Neural progenitor cell (in vitro differentiated cells): ENCODE data around the gene HSF4. TPM values are rescaled to one million over a fixed set of nuclear protein-coding genes. Genes with fewer than 3 reads are reported as not detected.

ENCODE experiments used
- DNase-seq: peaks from one replicate; pipeline ENCODE4 v3.0.0-alpha.2; 2016; ENCODE audit warnings: low spot score
- H2AFZ ChIP-seq: fragments of 200-600 bp; sonication (generic); replicated peaks from 2 replicates; pipeline ENCODE4 v1.6.1; 2016; ENCODE audit warnings: antibody characterized with exemption
- H3F3A ChIP-seq: fragments of 200-600 bp; sonication (generic); 2 replicates; pipeline ENCODE4 v1.6.1; 2016; ENCODE audit warnings: antibody characterized with exemption, low read depth
- H3K27ac ChIP-seq: fragments of 200-600 bp; sonication (generic); 2 replicates; pipeline ENCODE4 v1.5.1; 2016; ENCODE audit warnings: mild to moderate bottlenecking
- H3K27me3 ChIP-seq: fragments of 200-600 bp; sonication (generic); 2 replicates; pipeline ENCODE4 v1.6.1; 2016; ENCODE audit warnings: mild to moderate bottlenecking, moderate library complexity
- H3K36me3 ChIP-seq: fragments of 200-600 bp; sonication (generic); 2 replicates; pipeline ENCODE4 v1.5.1; 2016
- H3K4me1 ChIP-seq: fragments of 200-600 bp; sonication (generic); 2 replicates; pipeline ENCODE4 v1.6.1; 2016; ENCODE audit warnings: mixed run types
- H3K4me2 ChIP-seq: fragments of 200-600 bp; sonication (generic); 2 replicates; pipeline ENCODE4 v1.6.1; 2016
- H3K4me3 ChIP-seq: fragments of 200-600 bp; sonication (generic); 2 replicates; pipeline ENCODE4 v1.5.1; 2016
- H3K79me2 ChIP-seq: fragments of 200-600 bp; sonication (generic); 2 replicates; pipeline ENCODE4 v1.6.1; 2016; ENCODE audit warnings: low read depth
- H3K9ac ChIP-seq: fragments of 200-600 bp; sonication (generic); 2 replicates; pipeline ENCODE4 v1.6.1; 2016
- H3K9me3 ChIP-seq: fragments of 200-600 bp; sonication (generic); 2 replicates; pipeline ENCODE4 v1.5.1; 2016; ENCODE audit warnings: low read depth
- H4K20me1 ChIP-seq: fragments of 200-600 bp; sonication (generic); 2 replicates; pipeline ENCODE4 v1.6.1; 2016; ENCODE audit warnings: low read depth
- H3K27ac Mint-ChIP-seq: 3 replicates; pipeline ENCODE4 v1.8.0; 2021; ENCODE audit warnings: mixed read lengths
- H3K27me3 Mint-ChIP-seq: 2 replicates; pipeline ENCODE4 v1.8.0; 2022; ENCODE audit warnings: low read depth, mild to moderate bottlenecking, inconsistent platforms, moderate library complexity, mixed read lengths; ENCODE audit not compliant: insufficient read depth
- H3K36me3 Mint-ChIP-seq: 3 replicates; pipeline ENCODE4 v1.8.0; 2021; ENCODE audit warnings: mixed read lengths
- H3K4me1 Mint-ChIP-seq: 3 replicates; pipeline ENCODE4 v1.8.0; 2021; ENCODE audit warnings: mixed read lengths
- H3K4me3 Mint-ChIP-seq: 3 replicates; pipeline ENCODE4 v1.8.0; 2021; ENCODE audit warnings: mild to moderate bottlenecking, moderate library complexity, mixed read lengths
- H3K9me3 Mint-ChIP-seq: 3 replicates; pipeline ENCODE4 v1.8.0; 2020; ENCODE audit warnings: mixed read lengths
- EZH2 ChIP-seq: fragments of 200-600 bp; sonication (generic); IDR thresholded peaks from 2 replicates; pipeline ENCODE4 v1.6.1; 2017; ENCODE audit warnings: antibody characterized with exemption, mild to moderate bottlenecking, moderate library complexity
- EZH2phosphoT487 ChIP-seq: fragments of 200-600 bp; sonication (generic); IDR thresholded peaks from 2 replicates; pipeline ENCODE4 v1.6.1; 2017; ENCODE audit warnings: antibody characterized with exemption
- total RNA-seq: library from RNA; depleted of rRNA; stranded (reverse); fragments of >200 nt; gene quantifications from 2 replicates; pipeline ENCODE4 v1.2.3, GENCODE V29; 2015; ENCODE audit warnings: low replicate concordance
- TF ChIP-seq, protein P1 (sequence below): fragments of 200-600 bp; sonication (generic); IDR thresholded peaks from 2 replicates; pipeline ENCODE4 v1.5.1; 2017; ENCODE audit warnings: antibody characterized with exemption, mild to moderate bottlenecking

The HSF4 gene
- total RNA-seq, 1 donor from 2014 or later: not detected

GRCh38 chr16:67204076-67204475 lies 39.5 kb downstream of the HSF4 start:
- Histone ChIP-seq H3K36me3 (no peaks in the 10 kb centered on the region), H3K4me1 (peaks cover 15% of the 10 kb centered on the region), H3K4me3 (no peak overlapping the region), H4K20me1 (peaks cover 21% of the 10 kb centered on the region), H3K9me3 (no peaks in the 10 kb centered on the region), H3K4me2 (no peak overlapping the region), H3K27me3 (no peaks in the 10 kb centered on the region), H3K9ac (no peak overlapping the region), H3K79me2 (no peaks in the 10 kb centered on the region), H2AFZ (no peak overlapping the region), H3K27ac (no peak overlapping the region), H3F3A (peaks cover 17% of the 10 kb centered on the region)
- DNase-seq: no peak
- H3K9me3 Mint-ChIP-seq: no peaks in the 10 kb centered on the region
- H3K27me3 Mint-ChIP-seq: peaks cover 8% of the 10 kb centered on the region
- H3K27ac Mint-ChIP-seq: no peak overlapping the region
- H3K4me3 Mint-ChIP-seq: no peak overlapping the region
- H3K4me1 Mint-ChIP-seq: peaks cover 7% of the 10 kb centered on the region
- H3K36me3 Mint-ChIP-seq: peaks cover 6% of the 10 kb centered on the region
- TF ChIP-seq EZH2: no peak
- TF ChIP-seq, protein P1, sequence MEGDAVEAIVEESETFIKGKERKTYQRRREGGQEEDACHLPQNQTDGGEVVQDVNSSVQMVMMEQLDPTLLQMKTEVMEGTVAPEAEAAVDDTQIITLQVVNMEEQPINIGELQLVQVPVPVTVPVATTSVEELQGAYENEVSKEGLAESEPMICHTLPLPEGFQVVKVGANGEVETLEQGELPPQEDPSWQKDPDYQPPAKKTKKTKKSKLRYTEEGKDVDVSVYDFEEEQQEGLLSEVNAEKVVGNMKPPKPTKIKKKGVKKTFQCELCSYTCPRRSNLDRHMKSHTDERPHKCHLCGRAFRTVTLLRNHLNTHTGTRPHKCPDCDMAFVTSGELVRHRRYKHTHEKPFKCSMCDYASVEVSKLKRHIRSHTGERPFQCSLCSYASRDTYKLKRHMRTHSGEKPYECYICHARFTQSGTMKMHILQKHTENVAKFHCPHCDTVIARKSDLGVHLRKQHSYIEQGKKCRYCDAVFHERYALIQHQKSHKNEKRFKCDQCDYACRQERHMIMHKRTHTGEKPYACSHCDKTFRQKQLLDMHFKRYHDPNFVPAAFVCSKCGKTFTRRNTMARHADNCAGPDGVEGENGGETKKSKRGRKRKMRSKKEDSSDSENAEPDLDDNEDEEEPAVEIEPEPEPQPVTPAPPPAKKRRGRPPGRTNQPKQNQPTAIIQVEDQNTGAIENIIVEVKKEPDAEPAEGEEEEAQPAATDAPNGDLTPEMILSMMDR: no peak
- TF ChIP-seq EZH2phosphoT487: no peak

- Histone ChIP-seq H3K36me3 (no peaks in the 10 kb centered on the region), H3K4me2 (peak overlapping the region; percentile 50), H3K4me3 (no peak overlapping the region), H2AFZ (no peak overlapping the region), H3K27ac (peak overlapping the region; percentile 53), H3K4me1 (peaks cover 14% of the 10 kb centered on the region), H3K9me3 (no peaks in the 10 kb centered on the region), H3F3A (peaks cover 12% of the 10 kb centered on the region), H4K20me1 (peaks cover 7% of the 10 kb centered on the region), H3K27me3 (no peaks in the 10 kb centered on the region), H3K9ac (no peak overlapping the region), H3K79me2 (no peaks in the 10 kb centered on the region)
- DNase-seq: no peak
- Mint-ChIP-seq H3K4me3 (peak overlapping the region; percentile 23), H3K27ac (peak overlapping the region; percentile 63), H3K27me3 (peaks cover 7% of the 10 kb centered on the region), H3K9me3 (no peaks in the 10 kb centered on the region), H3K4me1 (peaks cover 7% of the 10 kb centered on the region), H3K36me3 (peaks cover 6% of the 10 kb centered on the region)
- no peak for TF ChIP-seq EZH2
- TF ChIP-seq, protein P1: no peak
- no peak for TF ChIP-seq EZH2phosphoT487
These were observed 41.7 kb downstream of the HSF4 start for GRCh38 chr16:67206129-67206837.

GRCh38 chr16:67206838-67207248 lies 42.3 kb downstream of the HSF4 start:
- TF ChIP-seq EZH2phosphoT487 (no peak), EZH2 (no peak)
- TF ChIP-seq, protein P1: no peak
- Histone ChIP-seq H3F3A (peaks cover 12% of the 10 kb centered on the region), H3K36me3 (no peaks in the 10 kb centered on the region), H3K4me1 (peaks cover 14% of the 10 kb centered on the region), H3K9ac (no peak overlapping the region), H3K79me2 (no peaks in the 10 kb centered on the region), H3K4me2 (peak overlapping the region; percentile 50), H2AFZ (no peak overlapping the region), H4K20me1 (peaks cover 7% of the 10 kb centered on the region), H3K27me3 (no peaks in the 10 kb centered on the region), H3K27ac (peak overlapping the region; percentile 53), H3K9me3 (no peaks in the 10 kb centered on the region), H3K4me3 (no peak overlapping the region)
- H3K9me3 Mint-ChIP-seq: no peaks in the 10 kb centered on the region
- no peak overlapping the region for H3K4me3 Mint-ChIP-seq
- H3K36me3 Mint-ChIP-seq: peaks cover 6% of the 10 kb centered on the region
- H3K4me1 Mint-ChIP-seq: peaks cover 7% of the 10 kb centered on the region
- H3K27me3 Mint-ChIP-seq: peaks cover 7% of the 10 kb centered on the region
- DNase-seq: peak; percentile 33
- H3K27ac Mint-ChIP-seq: peak overlapping the region; percentile 63
